Liver (tissue), 3 donors: ENCODE results near the gene GZMM.

Experiments used
- CTCF ChIP-seq: fragments of 150-350 bp; IDR thresholded peaks from 2 replicates; pipeline ENCODE4 v1.5.1; 2017; ENCODE audit warnings: improper control_type of control experiment, low read depth, low read length; ENCODE audit not compliant: missing input control
- EGR1 ChIP-seq, 2 donors: IDR thresholded peaks; 2 replicates each; pipeline ENCODE4 v1.6.1; 2016 to 2018; ENCODE audit warnings: antibody characterized with exemption in 2 of 2, low read depth in 2 of 2
- FOXA1 ChIP-seq: IDR thresholded peaks from 2 replicates; pipeline ENCODE4 v1.6.1; 2016; ENCODE audit warnings: antibody characterized with exemption
- MAX ChIP-seq: IDR thresholded peaks from 2 replicates; pipeline ENCODE4 v1.6.1; 2016; ENCODE audit warnings: antibody characterized with exemption
- NR2F2 ChIP-seq: IDR thresholded peaks from 2 replicates; pipeline ENCODE4 v1.6.1; 2016; ENCODE audit warnings: antibody characterized with exemption
- RAD21 ChIP-seq, 2 donors: IDR thresholded peaks; 2 replicates each; pipeline ENCODE4 v1.6.1; 2016; ENCODE audit warnings: antibody characterized with exemption in 2 of 2, mild to moderate bottlenecking in 2 of 2
- REST ChIP-seq: IDR thresholded peaks from 2 replicates; pipeline ENCODE4 v1.6.1; 2016; ENCODE audit warnings: antibody characterized with exemption, mild to moderate bottlenecking
- SP1 ChIP-seq: IDR thresholded peaks from 2 replicates; pipeline ENCODE4 v1.6.1; 2018; ENCODE audit warnings: antibody characterized with exemption, mild to moderate bottlenecking
- TAF1 ChIP-seq: conservative IDR thresholded peaks from 2 replicates; pipeline ENCODE4 v1.6.1; 2016; ENCODE audit warnings: antibody characterized with exemption, mild to moderate bottlenecking
- YY1 ChIP-seq: IDR thresholded peaks from 2 replicates; pipeline ENCODE4 v1.6.1; 2016; ENCODE audit warnings: antibody characterized with exemption, mild to moderate bottlenecking
- ZBTB33 ChIP-seq: IDR thresholded peaks from 2 replicates; pipeline ENCODE4 v1.6.1; 2016; ENCODE audit warnings: antibody characterized with exemption
- donor health status: healthy.
- donor health status: healthy.

- TF ChIP-seq CTCF (no peak), NR2F2 (no peak), MAX (no peak), EGR1 (IDR thresholded peaks at IDR 0.05; ENCODE audit: low read depth in 2 of 2) (no peak), ZBTB33 (no peak), RAD21 (IDR thresholded peaks at IDR 0.05) (no peak), FOXA1 (no peak), TAF1 (no peak), REST (no peak), YY1 (no peak), SP1 (no peak)
These were observed 25.1 kb upstream of the GZMM start for GRCh38 chr19:518598-519231.
